Measurements from ENCODE around the gene GPC6.

- no peak for TF ChIP-seq CTCF (IDR thresholded peaks at IDR 0.05)
- TF ChIP-seq EZH2 (IDR thresholded peaks at IDR 0.05; ENCODE audit: borderline replicate concordance, insufficient read depth, low read depth, low read length, poor library complexity, severe bottlenecking) = no peak
Observed at GRCh38 chr13:93562676-93563075, 336.1 kb downstream of the GPC6 start.

All from B cell (primary cell).